Uterus (tissue), 4 donors: ENCODE results near the gene PAH. TPM values are rescaled to one million over a fixed set of nuclear protein-coding genes. Genes with fewer than 3 reads are reported as not detected.

Experiments used
- DNase-seq, 2 donors: peaks; one replicate each; pipeline ENCODE4 v3.0.0-alpha.2; 2019 to 2020
- H3K27ac ChIP-seq, 2 donors: fragments of 200-600 bp; sonication (generic); 1 replicate in 1 of 2; 2 replicates in 1 of 2; pipeline ENCODE4 v1.5.1; 2016 to 2018
- H3K27me3 ChIP-seq, 2 donors: fragments of 200-600 bp; sonication (generic); one replicate each; pipeline ENCODE4 v1.5.1; 2018 to 2019; ENCODE audit warnings: control low read depth in 1 of 2
- H3K36me3 ChIP-seq, 2 donors: fragments of 200-600 bp; sonication (generic); one replicate each; pipeline ENCODE4 v1.5.1; 2019; ENCODE audit warnings: control low read depth in 1 of 2
- H3K4me1 ChIP-seq, 2 donors: fragments of 200-600 bp; sonication (generic); one replicate each; pipeline ENCODE4 v1.5.1; 2018 to 2019; ENCODE audit warnings: control low read depth in 1 of 2
- H3K4me3 ChIP-seq, 2 donors: fragments of 200-600 bp; sonication (generic); 1 replicate in 1 of 2; 2 replicates in 1 of 2; pipeline ENCODE4 v1.5.1; 2018 to 2019; ENCODE audit warnings: mild to moderate bottlenecking in 1 of 2
- H3K9me3 ChIP-seq, 2 donors: fragments of 200-600 bp; sonication (generic); one replicate each; pipeline ENCODE4 v1.5.1; 2019; ENCODE audit warnings: control low read depth in 1 of 2
- POLR2A ChIP-seq, 2 donors: fragments of 450-650 bp; IDR thresholded peaks; one replicate each; pipeline ENCODE4 v1.6.1; 2016; ENCODE audit warnings: antibody characterized with exemption in 2 of 2, mild to moderate bottlenecking in 1 of 2, moderate library complexity in 1 of 2
- intact Hi-C: fragments of 100-400 bp; cut with DNase I; formaldehyde crosslinking; loops from one replicate; pipeline ENCODE4 v1.15.1; 2023; ENCODE audit warnings: low total_unique reads
- total RNA-seq, 4 donors: library from RNA; depleted of rRNA in 3 of 4; stranded (reverse); fragments of >200 nt in 3 of 4; gene quantifications; one replicate each; pipeline versions ENCODE4 v1.1.0 to v1.2.4, GENCODE V29; 2014 to 2023
- TF ChIP-seq, protein P1 (sequence below), 4 experiments: fragments of 200-600 bp in 2 of 4; fragments of 450-650 bp in 2 of 4; sonication (generic) in 2 of 4; IDR thresholded peaks; one replicate each; pipeline ENCODE4 v1.5.1; 2016 to 2019; ENCODE audit warnings: antibody characterized with exemption in 4 of 4, mild to moderate bottlenecking in 2 of 4, moderate library complexity in 1 of 4
- donor health status: DM: yes; HTN: yes; CAD: no.

Gene PAH
- total RNA-seq, 4 donors from 2014 or later: 0.18 TPM; not detected in 3

DNA sequence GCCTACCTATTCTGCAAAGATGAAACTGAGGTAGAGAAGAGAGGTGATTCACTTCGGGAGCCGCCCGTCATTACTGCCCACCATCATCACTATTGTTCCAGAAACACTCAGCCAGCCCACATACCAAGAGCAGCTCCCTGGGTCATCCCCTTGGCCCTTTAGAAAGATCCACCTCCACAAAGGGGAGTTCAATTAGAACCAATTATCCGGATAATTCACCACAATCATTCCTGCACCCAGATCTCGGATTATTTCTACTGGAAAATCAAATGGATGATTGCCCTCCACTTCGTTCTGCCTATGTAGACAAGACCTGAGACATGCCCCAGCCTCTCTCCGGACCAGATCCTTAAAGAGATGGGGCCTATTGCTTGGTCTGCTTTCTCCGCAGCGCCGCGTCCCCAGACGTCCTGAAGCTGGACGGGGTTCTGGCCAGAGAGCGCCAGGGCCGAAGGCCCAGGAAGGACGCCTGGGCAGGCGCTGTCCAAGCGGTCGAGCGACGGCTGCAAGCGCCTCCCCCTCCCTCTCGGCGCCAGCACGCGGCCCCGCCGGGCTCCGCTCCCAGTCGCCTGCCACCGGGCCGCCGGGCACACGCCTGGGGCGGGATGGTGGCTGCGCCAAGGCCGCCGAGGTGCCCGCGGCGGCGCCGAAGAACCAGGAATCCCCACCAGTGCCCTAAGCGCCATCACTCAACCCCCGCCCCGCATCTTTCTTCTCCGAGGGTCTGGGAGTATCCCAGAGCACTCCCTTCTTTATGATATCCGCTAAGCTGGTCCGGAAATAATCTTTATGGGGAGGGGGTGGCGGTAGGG is 39.1 kb upstream of the PAH start:
- H3K27me3 ChIP-seq: peaks cover 0 to 54% of the 10 kb centered on the region in 2 donors
- no peak overlapping the region for H3K27ac ChIP-seq
- H3K36me3 ChIP-seq: no peaks in the 10 kb centered on the region
- intact Hi-C loops: no loop called here
- no peaks in the 10 kb centered on the region for H3K9me3 ChIP-seq
- no peak for DNase-seq
- no peak for TF ChIP-seq POLR2A (IDR thresholded peaks at IDR 0.05)
- TF ChIP-seq, protein P1, sequence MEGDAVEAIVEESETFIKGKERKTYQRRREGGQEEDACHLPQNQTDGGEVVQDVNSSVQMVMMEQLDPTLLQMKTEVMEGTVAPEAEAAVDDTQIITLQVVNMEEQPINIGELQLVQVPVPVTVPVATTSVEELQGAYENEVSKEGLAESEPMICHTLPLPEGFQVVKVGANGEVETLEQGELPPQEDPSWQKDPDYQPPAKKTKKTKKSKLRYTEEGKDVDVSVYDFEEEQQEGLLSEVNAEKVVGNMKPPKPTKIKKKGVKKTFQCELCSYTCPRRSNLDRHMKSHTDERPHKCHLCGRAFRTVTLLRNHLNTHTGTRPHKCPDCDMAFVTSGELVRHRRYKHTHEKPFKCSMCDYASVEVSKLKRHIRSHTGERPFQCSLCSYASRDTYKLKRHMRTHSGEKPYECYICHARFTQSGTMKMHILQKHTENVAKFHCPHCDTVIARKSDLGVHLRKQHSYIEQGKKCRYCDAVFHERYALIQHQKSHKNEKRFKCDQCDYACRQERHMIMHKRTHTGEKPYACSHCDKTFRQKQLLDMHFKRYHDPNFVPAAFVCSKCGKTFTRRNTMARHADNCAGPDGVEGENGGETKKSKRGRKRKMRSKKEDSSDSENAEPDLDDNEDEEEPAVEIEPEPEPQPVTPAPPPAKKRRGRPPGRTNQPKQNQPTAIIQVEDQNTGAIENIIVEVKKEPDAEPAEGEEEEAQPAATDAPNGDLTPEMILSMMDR (IDR thresholded peaks at IDR 0.05): no peak
- no peak overlapping the region for H3K4me3 ChIP-seq
- peaks cover 0 to 20% of the 10 kb centered on the region in 2 donors for H3K4me1 ChIP-seq

DNA sequence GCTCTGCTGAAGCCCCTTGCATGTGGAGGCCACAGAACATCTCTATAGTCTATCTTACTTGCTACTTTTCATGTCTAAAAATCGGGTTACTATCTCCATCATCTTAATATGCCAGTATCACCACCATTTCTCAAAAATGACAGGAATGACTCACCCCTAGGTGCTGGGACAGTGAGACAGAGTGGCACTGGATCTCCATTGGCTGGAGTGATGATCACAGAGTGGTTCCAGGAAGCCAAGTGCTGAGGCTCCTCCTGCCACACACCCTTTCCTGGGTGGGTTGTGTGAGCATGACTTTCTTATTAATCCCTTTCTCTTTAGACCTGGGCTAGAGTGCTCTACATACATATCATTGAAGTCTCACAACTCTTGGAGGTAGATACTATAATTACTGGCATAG is 37.1 kb upstream of the PAH start:
- no peak for DNase-seq
- Histone ChIP-seq H3K27me3 (peaks cover 0 to 39% of the 10 kb centered on the region in 2 donors), H3K4me3 (no peak overlapping the region), H3K36me3 (no peaks in the 10 kb centered on the region), H3K9me3 (no peaks in the 10 kb centered on the region), H3K27ac (no peak overlapping the region), H3K4me1 (peaks cover 0 to 20% of the 10 kb centered on the region in 2 donors)
- intact Hi-C loops: no loop called here
- TF ChIP-seq, protein P1 (IDR thresholded peaks at IDR 0.05): no peak
- TF ChIP-seq POLR2A (IDR thresholded peaks at IDR 0.05): no peak

DNA sequence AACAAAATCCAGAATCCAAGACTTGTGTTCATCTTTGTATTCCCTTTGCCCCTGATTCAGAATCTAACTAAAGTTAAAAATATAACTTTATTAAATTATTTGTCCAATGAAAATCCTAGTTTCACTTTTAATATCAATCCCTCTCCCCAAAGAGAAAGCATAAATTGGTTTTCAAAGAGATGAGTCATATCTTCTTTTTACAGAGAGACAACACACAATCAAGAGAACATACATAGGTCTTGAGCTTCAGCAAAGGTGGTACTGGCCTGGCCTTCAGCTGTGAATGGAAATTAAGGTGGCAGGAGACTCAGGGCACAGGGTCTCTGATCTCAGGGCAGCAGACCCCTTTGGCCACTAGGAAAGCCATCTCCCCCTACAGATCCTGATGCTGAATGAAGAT is 36.2 kb upstream of the PAH start:
- no peak for TF ChIP-seq POLR2A (IDR thresholded peaks at IDR 0.05)
- TF ChIP-seq, protein P1 (IDR thresholded peaks at IDR 0.05): no peak
- Histone ChIP-seq H3K4me1 (peaks cover 0 to 14% of the 10 kb centered on the region in 2 donors), H3K9me3 (no peaks in the 10 kb centered on the region), H3K4me3 (no peak overlapping the region), H3K36me3 (no peaks in the 10 kb centered on the region), H3K27me3 (peaks cover 0 to 39% of the 10 kb centered on the region in 2 donors), H3K27ac (no peak overlapping the region)
- DNase-seq: no peak
- intact Hi-C loops: no loop called here

DNA sequence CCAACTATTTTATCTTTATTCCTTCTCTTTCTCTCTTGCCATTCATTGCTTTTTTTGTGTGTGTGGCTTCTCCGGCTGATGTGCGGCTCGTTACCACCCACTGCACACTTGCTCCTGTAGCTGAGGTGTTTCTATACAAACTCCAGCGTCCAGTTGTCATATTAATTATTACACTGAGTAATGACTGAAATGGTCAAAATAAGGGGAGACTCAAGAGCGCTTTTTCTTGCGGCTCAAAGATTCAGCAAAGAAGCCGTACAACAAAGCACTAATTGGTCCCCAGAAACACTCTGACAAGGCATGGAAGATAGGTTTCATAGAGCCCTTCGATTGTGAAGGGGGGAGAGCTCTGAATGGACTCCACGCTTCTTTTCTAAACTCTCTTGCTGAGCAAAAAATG is 34.8 kb upstream of the PAH start:
- DNase-seq: no peak
- Histone ChIP-seq H3K9me3 (no peaks in the 10 kb centered on the region), H3K27me3 (peaks cover 0 to 37% of the 10 kb centered on the region in 2 donors), H3K27ac (no peak overlapping the region), H3K4me3 (no peak overlapping the region), H3K4me1 (peaks cover 0 to 10% of the 10 kb centered on the region in 2 donors), H3K36me3 (no peaks in the 10 kb centered on the region)
- intact Hi-C loops: no loop called here
- TF ChIP-seq, protein P1 (IDR thresholded peaks at IDR 0.05): no peak
- TF ChIP-seq POLR2A (IDR thresholded peaks at IDR 0.05): no peak

DNA sequence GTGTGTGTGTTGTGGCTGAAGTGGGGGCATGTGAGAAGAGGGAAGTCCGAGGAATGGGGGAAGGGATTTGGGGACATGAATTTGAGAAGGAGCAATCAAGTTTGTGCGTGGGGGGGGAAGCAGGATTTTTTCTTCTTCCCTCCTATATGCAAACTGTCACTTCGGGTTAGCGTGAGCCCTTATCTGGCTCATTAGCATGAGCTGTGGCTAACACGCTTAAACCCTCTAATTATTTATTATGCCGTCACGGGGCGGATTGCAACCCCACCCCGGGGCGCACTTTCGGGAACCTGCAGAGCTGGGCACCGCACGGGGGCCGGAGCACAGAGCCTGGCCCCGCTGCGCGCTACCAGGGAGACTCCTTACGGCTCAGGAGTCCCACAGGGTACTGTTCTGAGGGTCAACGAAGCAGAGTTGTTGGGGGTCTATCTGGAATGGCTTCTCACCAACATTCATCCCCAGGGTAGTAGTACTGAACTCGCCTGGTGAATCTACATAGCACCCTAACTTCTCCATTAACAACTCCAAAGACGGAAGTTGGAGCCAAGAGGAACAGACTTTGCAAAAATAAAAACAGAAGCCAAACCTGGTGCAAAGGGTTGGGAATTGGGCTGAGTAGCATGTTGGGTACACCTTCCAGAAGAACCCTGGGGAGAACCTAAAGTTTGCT is 34.0 kb upstream of the PAH start:
- no peak overlapping the region for H3K4me3 ChIP-seq
- intact Hi-C loops: no loop called here
- no peak overlapping the region for H3K27ac ChIP-seq
- TF ChIP-seq POLR2A (IDR thresholded peaks at IDR 0.05): no peak
- TF ChIP-seq, protein P1 (IDR thresholded peaks at IDR 0.05): no peak
- H3K36me3 ChIP-seq: no peaks in the 10 kb centered on the region
- DNase-seq: no peak
- H3K4me1 ChIP-seq: peaks cover 0 to 3% of the 10 kb centered on the region in 2 donors
- no peaks in the 10 kb centered on the region for H3K9me3 ChIP-seq
- H3K27me3 ChIP-seq: peaks cover 0 to 34% of the 10 kb centered on the region in 2 donors
